Peyer's patch (tissue), 4 donors: ENCODE data around the gene ITPRID1.

Source experiments
- CTCF ChIP-seq, 6 experiments: fragments of 450-650 bp in 4 of 6; fragments of 200-600 bp in 2 of 6; sonication (generic) in 1 of 6; IDR thresholded peaks; one replicate each; pipeline ENCODE4 v1.5.1; 2017 to 2019; ENCODE audit warnings: antibody characterized with exemption in 6 of 6, mild to moderate bottlenecking in 3 of 6, moderate library complexity in 1 of 6
- POLR2A ChIP-seq, 2 donors: fragments of 450-650 bp; IDR thresholded peaks; one replicate each; pipeline ENCODE4 v1.5.1; 2017; ENCODE audit warnings: antibody characterized with exemption in 2 of 2, mild to moderate bottlenecking in 2 of 2, moderate library complexity in 2 of 2

GRCh38 chr7:31518766-31519165 lies 4.9 kb downstream of the ITPRID1 start:
- TF ChIP-seq CTCF (IDR thresholded peaks at IDR 0.05) = no peak
- no peak for TF ChIP-seq POLR2A (IDR thresholded peaks at IDR 0.05)
